GM19023 (cell line): Measurements from ENCODE around the gene TNNT3.
"Not testable (repeated sequence)": the region's sequence is repeated elsewhere in the genome, so short reads cannot be mapped to it uniquely, and the experiment has no call there.

Experiments used
- ATAC-seq: cut with Tn5 transposase; IDR thresholded peaks from one replicate; pipeline ENCODE4 v1.9.1; 2021; ENCODE audit warnings: mild to moderate bottlenecking, moderate library complexity; ENCODE audit not compliant: unreplicated experiment

Gene TNNT3

DNA sequence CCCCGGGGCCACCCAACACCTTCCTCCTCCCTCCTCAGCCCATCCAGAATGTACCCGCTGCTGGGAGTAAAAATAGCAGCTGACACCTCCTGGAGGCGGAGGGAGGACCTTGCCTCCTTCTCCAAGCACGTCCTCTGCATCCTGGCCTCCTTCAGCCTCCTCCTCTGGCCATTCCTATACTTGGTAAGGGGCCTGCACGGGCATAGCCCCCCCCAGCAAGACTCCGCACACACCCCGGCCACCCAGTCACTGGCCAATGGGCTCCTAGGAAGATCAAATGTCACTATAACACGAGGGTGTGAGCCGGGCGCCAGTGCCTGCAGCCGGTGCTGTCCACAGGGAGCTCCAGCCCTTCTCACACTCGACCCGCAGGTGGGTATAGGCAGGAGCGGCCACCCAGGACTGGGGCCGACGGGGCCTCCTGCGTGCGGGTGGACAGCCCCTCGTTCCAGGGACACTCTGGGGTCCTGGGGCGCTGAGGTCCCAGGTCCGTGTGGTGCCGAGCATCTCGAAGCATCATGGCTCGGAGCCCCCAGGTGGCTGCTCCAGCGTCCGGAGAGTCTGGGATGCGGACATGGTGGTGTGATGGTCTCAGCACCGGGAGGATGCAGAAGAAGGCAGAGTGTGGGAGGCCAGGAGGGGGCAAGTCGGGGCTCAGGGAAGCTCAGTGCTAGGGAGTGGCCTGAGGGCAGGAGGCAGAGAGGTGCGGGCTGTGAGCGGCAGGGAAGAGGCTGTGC lies at the start of gene TNNT3:
TSS of gene TNNT3 (plus strand) at position 313 of the 737 bp plus-strand sequence. CDS start 3,172 bp downstream, outside the sequence.
- no peak for ATAC-seq

DNA sequence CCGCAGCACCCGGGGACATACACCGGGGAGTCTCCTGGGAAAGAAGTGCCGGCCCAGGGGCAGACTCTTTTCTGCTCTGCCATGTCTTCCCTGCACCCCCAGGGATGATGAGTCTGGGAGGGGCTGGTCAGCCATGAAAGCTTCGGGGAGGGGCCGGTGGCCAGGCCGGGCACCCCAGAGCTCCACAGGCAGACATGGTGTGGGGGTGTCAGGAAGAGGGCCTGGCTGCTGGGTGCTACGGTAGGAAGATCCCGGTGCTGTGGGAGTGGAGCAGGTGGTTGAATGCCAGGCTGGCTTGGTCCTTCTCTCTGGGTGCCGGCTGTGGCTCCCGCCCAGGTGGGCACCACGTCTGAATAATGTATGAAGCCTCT lies 49.2 kb upstream of the TNNT3 start:
- no peak for ATAC-seq

DNA sequence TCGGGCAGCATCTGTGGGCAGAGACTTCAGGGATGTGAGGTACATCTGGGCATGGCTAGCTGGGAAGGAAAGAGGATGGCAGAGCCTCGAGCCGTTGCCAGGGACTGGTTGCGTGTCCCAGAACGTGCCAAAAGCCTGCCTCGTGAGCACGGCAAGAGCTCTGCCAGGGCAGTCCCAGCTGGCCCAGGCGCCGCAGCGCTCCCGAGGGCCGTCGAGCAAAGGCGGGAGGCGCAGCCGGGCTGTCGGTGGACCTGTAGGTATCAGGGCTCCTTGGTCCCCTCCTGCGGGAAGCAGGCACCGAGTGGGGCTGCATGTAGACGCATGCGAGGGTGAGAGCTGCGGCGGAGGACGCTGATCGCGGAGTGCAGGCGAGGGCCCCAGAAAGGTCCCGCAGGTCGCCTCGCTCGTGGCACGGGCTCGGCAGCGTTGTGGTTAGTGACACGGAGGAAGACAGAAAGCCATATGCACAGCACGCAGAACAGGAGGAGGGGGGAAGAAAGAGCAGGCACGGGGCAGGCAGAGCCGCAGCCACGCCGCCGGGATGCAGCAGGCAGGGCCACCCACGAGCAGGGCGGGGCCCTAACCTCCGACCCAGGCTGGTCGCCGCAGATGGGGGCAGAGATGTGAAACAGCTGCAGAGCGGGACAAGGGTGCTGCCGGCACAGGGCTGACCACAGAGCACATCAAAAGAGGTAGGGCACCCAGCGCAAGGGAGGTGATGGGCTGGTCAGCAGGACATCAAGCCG lies 48.6 kb upstream of the TNNT3 start:
- ATAC-seq: no peak

DNA sequence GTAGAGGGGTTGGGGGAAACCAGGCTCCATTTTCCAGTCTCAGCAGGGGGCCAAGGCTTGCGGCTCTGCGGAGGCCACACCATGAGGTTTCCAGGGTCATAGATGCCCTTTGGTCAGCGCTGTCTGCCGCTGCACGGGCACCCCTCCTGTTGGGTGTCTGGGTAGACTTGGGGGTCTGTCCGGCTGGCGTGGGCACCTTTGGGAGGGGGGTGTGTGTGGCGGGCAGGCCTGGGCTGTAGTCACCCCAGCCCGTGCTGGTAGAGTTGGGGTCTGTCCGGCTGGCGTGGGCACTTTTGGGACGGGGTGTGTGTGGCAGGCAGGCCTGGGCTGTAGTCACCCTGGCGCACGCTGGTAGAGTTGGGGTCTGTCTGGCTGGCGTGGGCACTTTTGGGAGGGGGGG lies 48.0 kb upstream of the TNNT3 start:
- no peak for ATAC-seq

DNA sequence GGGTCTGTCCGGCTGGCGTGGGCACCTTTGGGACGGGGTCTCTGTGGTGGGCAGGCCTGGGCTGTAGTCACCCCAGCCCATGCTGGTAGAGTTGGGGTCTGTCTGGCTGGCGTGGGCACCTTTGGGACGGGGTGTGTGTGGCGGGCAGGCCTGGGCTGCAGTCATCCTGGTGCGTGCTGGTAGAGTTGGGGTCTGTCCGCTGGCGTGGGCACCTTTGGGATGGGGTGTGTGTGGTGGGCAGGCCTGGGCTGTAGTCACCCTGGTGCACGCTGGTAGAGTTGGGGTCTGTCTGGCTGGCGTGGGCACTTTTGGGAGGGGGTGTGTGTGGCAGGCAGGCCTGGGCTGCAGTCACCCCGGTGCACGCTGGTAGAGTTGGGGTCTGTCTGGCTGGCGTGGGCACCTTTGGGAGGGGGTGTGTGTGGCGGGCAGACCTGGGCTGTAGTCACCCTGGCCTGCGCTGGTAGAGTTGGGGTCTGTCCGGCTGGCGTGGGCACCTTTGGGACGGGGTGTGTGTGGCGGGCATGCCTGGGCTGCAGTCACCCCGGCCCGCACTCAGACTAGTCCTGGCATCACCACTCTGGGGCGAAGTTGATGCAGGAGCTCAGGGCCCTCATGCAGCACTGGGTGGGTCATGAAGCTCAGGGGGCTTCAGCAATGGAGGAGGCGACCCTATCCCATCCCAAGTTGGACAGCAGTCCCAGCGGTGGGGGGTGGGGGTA lies 47.1 kb upstream of the TNNT3 start:
- ATAC-seq: no peak

DNA sequence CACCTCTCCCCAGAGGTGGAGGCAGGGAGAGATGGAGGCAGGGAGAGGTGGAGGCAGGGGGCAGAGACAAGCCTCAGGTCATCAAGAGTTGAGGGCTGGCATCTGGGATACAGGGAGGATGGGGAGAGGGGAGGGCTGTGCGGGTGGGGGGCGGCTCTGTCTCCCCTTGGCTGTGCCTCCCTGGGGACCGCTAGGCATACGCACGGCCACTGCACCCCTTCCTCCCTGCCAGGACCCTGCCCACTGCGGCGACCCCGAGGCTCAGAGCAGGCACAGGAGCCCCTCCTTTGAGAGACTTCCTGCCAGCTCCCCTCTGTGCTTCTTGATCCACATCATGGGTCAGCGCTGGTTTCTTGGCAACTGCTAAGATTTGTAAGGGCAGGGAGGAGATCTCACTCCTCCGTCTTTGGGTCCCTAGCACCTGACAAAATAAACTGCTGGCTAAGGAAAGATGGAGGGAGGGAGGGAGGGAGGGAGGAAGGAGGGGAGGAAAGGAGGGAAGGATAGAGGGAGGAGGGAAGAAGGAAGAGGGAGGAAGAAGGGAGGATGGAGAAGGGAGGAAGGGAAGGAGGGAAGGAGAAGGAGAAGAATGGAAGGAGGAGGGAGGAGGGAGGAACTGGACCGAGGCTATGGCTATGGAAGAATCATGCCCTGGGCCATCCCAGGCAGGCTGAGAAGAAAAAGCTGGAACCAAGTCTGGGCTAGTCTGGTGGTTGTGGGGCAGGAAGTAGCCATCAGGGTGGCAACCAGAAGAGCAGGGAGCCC lies 46.3 kb upstream of the TNNT3 start:
- ATAC-seq: no peak

DNA sequence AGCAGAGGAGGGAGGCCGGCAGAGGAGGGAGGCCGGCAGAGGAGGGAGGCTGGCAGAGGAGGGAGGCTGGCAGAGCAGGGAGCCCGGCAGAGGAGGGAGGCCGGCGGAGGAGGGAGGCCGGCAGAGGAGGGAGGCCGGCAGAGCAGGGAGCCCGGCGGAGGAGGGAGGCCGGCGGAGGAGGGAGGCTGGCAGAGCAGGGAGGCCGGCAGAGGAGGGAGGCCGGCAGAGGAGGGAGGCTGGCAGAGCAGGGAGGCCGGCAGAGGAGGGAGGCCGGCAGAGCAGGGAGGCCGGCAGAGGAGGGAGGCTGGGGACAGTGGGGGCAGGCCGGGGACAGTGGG lies 45.7 kb upstream of the TNNT3 start:
- not testable (repeated sequence) for ATAC-seq

DNA sequence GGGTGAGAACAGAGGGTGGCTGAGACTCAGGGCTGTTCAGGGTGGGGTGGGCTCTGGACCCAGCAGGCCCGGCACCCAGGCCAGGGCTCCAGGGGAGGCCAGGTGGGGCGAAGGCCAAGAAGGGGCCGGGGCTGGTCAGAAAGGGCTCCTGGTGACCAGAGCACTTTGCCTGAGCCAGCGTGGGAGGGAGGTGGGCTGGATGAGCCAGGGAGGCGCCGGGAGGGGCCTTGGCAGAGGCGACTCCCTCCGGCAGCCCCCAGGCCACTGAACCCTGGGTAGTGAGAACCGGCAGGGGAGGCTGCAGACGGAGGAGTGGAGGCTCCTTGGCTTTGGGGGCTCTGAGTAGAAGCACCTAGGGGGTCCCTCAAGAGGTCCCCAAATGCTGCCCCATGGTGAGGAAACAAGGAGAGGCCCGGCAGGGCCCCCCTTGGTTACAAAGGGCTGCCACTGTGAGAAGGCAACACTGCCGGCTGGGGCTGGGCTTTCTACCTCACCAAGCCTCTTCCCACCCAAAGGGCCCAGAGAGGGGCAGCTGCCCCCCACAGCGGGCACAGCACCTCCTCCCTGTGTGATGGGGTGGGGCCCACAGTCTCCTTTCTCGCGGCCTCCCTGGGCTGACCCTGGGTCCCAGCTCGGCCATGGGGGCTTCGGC lies 44.9 kb upstream of the TNNT3 start:
- ATAC-seq: not testable (repeated sequence)

DNA sequence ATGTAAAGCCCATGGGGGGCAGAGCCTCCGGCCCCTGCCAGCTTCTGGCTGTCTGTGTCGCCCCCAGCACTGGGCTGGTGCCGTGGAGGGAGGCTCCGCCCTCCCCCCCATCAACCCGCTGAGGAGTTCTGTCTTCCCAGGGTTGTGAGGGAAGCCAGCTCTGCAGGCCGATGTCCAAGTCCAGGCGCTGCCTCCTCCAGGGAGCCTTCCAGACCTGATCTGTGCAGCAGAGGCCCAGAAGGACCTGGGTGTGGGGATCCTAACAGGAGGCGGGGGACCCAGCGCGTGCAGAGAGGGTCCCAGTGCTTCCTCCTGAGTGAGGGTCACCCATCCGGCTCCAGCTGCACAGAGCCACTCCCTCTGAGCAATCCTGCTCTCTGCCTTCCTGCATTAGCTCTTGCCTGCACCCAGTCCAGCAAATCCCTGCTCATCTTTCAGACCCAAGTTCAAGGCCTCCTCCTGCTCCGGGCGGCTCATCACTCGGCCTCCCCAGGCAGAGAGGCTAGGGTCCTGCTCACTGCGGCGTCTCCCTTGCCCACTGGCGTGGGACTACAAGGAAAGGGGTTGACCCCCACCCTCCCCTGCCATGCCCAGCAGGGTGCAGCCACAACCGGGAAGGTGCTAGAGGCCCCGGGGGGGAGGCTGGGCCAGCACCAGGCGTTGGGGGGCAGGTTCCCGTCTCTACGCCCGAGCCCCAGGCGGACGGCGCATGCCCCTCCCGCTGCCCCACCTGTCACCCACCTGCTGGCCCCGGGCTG lies 44.2 kb upstream of the TNNT3 start:
- no peak for ATAC-seq

DNA sequence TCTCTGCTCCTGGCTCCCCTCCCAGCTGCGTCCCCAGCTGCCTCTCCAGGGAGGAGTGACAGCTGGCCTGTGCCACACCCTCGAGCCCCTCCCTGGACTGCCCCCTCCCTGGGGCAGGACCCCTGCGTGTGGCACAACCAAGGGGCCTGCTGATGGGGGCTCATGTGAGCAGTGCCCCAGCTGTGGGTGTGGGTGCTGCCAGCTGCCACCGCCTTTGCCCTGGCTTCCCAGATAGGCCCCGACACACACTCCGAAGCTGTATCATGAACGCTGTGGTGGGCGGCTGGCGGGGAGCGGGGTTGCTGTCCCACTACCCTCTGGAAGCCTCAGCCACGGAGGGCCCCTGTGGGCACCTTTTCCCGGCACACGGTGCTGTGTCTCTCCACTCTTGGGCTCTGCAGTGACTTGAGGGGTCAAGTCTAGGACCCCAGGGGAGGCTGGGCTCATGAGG lies 43.6 kb upstream of the TNNT3 start:
- ATAC-seq: not testable (repeated sequence)

DNA sequence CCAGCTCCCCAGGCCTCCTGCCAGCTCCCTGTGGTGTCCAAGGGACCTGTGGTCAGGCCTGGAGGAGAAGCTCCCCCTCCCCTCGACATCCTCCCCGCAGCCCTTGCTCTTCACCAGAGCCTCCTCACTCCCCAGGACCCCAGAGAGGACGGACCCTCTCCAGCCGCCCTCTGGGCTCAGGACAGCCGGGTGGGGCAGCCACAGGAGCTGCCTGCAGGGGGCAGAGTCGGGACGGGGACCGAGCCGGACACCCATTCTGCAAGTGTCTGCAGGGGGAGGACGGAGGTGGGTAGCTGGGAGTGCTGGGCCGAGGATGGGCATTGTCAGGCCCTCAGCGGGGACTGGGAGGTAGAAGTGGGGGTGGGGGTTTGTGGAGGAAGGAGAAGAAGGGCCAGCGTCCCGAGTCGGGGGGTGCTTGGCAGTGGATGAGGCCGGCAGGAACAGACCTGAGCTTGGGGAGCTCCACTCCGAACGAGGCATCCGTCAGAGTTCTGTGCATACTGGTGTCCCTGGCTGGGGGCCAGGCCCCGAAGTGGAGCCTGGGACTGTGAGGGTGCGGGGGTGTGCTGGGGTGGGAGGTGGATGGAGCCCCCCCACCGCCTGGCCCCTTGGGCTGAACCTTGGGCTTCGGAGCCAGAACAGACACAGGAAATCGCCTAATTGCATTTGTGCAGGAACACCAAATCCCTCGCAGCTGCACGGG lies 43.0 kb upstream of the TNNT3 start:
- ATAC-seq: no peak

DNA sequence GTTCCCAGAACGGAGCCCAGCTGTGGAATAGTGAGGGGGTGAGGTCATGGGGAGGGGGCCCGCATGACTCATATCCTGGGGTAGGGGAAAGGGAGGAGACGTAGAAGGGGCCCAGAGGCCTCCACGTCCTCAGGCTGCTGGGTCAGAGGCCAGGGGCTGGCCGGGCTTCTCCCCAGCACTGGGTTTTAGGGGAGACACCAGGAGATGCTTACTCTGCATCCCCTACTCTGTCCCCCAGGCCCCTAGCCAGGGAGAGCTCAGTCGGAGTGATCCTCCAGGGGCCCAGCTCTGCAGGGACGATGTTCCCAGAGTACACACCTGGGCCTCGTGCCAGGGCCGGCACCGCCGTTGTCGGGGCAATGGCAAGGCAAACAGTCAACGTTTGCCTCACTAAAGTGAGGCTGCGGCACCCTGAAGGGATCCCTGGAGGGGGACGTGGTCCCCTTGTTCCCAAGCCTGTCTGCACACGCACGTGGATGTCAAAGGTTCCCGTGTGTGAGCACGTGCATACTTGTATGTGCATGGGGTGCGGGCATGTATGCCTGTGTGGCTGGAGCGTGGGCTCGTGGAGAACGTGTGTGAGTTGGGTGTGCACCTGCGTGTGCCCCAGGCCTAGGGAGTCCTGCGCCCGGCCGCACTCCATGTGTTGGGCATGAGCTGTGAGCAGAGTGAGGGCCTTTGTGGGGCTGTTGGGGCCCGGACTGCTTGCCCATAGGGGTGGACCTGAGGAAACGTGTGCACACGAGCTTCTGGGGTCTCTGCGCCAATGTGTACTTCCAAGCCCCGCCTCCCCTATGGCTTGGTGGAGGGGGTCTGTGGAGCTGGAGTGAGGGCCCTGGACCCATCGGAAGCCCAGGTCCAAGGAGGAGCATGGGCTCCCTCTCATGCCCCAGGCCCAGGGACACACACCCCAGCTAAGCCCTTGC lies 42.0 kb upstream of the TNNT3 start:
- no peak for ATAC-seq

DNA sequence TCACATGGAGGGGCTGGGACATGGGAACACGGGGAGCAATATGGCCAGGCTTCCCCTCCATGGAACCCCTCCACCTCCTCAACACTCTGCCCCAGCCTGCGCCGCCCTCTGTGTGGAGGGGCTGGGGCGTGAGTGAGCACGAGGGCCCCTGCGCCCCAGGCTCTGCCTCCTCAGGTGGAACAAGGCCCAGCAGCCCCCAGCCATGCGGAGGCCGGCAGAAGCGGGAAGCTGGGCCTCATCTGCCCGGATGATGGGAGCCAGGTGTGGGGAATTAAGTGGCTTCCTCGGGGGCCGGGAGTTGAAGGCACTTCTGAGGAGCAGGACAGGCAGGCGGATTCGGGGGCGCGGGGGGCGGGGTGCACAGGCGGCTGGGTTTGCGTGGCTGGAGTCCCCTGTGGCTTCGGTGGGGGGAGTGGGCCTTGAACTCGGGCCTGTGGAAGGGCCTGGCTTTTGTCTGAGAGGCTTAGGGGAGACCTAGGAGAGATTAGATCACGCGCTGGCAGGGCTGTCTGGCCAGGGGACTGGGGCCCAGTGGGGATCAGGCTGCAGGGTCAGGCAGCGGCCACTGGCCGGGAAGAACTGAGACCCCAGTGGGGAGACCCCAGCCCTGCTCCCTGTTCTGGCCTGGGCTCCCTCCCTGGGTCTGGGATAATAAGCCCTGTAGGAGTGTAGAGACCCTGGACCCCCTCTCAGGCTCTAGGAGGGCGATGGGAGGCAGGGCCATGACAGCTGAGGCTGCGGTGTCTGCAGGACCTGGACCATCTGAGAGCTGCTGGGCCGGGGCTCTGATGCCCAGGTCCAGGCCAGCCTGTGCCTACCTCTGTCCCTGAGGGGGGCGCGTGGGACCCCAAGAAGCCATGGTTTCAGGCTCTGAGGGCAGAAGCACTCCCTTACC lies 41.1 kb upstream of the TNNT3 start:
- no peak for ATAC-seq

DNA sequence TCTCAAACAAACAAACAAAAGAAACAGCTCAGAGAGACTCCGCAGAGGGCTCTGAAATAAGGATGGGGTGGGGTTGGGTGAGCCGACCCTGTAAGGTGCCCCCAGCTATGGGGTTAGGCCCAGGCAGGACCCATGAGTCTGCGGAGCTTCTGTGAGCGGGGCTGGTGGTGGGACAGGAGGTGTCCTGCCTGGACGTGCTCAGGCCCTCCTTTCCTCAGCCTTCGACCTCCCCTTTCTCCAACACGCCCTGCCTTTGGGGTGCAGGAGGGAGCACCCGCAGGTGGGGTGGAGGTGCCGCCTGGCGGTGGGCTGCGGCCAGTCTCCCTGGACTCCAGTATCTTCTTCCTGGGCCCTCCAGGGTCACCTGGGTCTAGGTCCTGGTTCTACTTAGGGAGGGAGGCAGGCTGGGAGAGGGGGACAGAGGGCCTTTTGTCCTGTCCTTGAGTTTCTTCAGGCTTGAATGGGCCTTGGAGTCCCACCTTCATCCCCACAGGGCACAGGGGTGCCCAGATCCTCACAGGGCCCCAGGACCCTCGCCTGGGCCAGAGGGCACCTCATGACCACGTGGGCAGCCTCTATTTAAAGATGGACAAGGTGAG lies 40.1 kb upstream of the TNNT3 start:
- no peak for ATAC-seq

DNA sequence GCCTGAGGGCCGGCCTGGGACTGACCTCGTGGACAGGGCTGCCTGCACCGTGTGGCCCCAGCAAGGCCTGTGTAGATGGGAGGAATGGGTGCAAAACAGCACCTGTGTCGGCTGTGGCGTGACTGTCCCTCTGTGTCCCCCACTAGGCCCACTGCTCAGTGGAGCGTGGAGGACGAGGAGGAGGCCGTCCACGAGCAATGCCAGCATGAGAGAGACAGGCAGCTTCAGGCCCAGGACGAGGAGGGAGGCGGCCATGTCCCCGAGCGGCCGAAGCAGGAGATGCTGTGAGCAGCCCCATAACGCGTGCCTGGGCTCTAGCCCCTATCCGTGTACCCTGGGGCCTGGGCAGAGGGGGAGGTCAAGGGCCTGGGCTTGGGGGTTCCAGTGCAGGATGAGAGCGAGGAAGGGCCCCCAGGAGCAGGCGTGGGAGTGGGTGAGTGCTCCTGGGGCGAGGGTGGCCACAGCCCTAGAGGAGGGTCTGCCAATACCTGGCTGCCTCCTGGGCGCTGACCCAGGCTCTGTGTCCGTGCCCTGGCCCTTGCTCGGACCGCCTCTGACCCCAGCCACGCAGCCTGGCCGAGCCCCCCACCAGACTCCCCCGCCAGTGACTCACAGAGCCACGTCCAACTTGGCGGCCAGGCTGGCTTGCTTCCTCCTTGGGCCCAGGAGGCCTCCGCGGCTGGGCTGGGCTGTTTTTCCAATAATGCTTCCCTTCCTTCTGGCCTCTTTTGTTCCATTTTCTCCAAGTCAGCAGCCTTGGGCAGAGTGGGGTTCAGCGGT lies 39.4 kb upstream of the TNNT3 start:
- ATAC-seq: no peak
